IMR-90 (cell line): ENCODE data around the gene FXYD3. TPM values are rescaled to one million over a fixed set of nuclear protein-coding genes. Genes with fewer than 3 reads are reported as not detected.

ENCODE experiments used
- ATAC-seq: fragments of 200-7000 bp; cut with Tn5 transposase; 2 replicates; pipeline ENCODE4 v1.9.1; 2020; ENCODE audit warnings: low read depth, mild to moderate bottlenecking, moderate library complexity
- BruUV-seq: library from RNA; stranded (reverse); fragments of 400-500 nt; replicated peaks from 2 replicates; lab custom pipeline; 2021; lab: Mats Ljungman, UMichigan
- CTCF ChIA-PET: fragments of 300-600 bp; formaldehyde crosslinking; extraction: SDS; loops from one replicate; lab custom pipeline; 2021; ENCODE audit warnings: antibody characterized with exemption; lab: Yijun Ruan, JAX
- POLR2A ChIA-PET: fragments of 300-600 bp; sonication (Branson Sonifier 250); formaldehyde crosslinking; loops from one replicate; lab custom pipeline; 2022; ENCODE audit warnings: antibody characterized with exemption; ENCODE audit not compliant: unreplicated experiment; lab: Charles Lee
- DNase-seq: peaks from one replicate; pipeline ENCODE4 v3.0.0; 2013
- H2AFZ ChIP-seq: replicated peaks from 2 replicates; pipeline ENCODE3; 2013; ENCODE audit warnings: low read length, mild to moderate bottlenecking; ENCODE audit not compliant: poor library complexity
- H2AK5ac ChIP-seq: 2 replicates; pipeline ENCODE4 v1.6.1; 2013; ENCODE audit warnings: low read depth, low read length, inconsistent platforms
- H2AK9ac ChIP-seq: replicated peaks from 2 replicates; pipeline ENCODE3; 2013; ENCODE audit warnings: mild to moderate bottlenecking, low read depth, low read length, moderate library complexity; ENCODE audit not compliant: poor library complexity
- H2BK120ac ChIP-seq: 2 replicates; pipeline ENCODE4 v1.6.1; 2013; ENCODE audit warnings: low read depth, low read length, inconsistent platforms
- H2BK15ac ChIP-seq: 3 replicates; pipeline ENCODE4 v1.6.1; 2013; ENCODE audit warnings: low read depth, low read length, inconsistent platforms
- H2BK20ac ChIP-seq: 2 replicates; pipeline ENCODE4 v1.6.1; 2013; ENCODE audit warnings: low read depth, mild to moderate bottlenecking, inconsistent platforms, low read length, moderate library complexity
- H2BK5ac ChIP-seq: 2 replicates; pipeline ENCODE4 v1.6.1; 2013; ENCODE audit warnings: mild to moderate bottlenecking, low read depth, low read length, inconsistent platforms; ENCODE audit not compliant: poor library complexity, severe bottlenecking
- H3K14ac ChIP-seq: replicated peaks from 2 replicates; pipeline ENCODE4 v1.6.1; 2013; ENCODE audit warnings: low read depth, low read length, inconsistent platforms
- H3K18ac ChIP-seq: 2 replicates; pipeline ENCODE4 v1.6.1; 2013; ENCODE audit warnings: low read depth, low read length, control low read depth
- H3K23ac ChIP-seq: 2 replicates; pipeline ENCODE4 v1.6.1; 2013; ENCODE audit warnings: low read depth, low read length, inconsistent platforms
- H3K27ac ChIP-seq: 2 replicates; pipeline ENCODE4 v1.5.1; 2013; ENCODE audit warnings: mild to moderate bottlenecking, control low read depth, low read length; ENCODE audit not compliant: insufficient read depth
- H3K27me3 ChIP-seq: 2 replicates; pipeline ENCODE4 v1.6.1; 2013; ENCODE audit warnings: low read length; ENCODE audit not compliant: control insufficient read depth, insufficient read depth
- H3K36me3 ChIP-seq: 2 replicates; pipeline ENCODE4 v1.6.1; 2013; ENCODE audit warnings: low read length, mixed read lengths; ENCODE audit not compliant: control insufficient read depth, insufficient read depth
- H3K4ac ChIP-seq: 2 replicates; pipeline ENCODE4 v1.6.1; 2013; ENCODE audit warnings: low read depth, low read length, inconsistent platforms
- H3K4me1 ChIP-seq: 2 replicates; pipeline ENCODE4 v1.6.1; 2013; ENCODE audit warnings: low read length, mixed read lengths; ENCODE audit not compliant: control insufficient read depth, insufficient read depth
- H3K4me2 ChIP-seq: 2 replicates; pipeline ENCODE4 v1.6.1; 2013; ENCODE audit warnings: low read depth, mild to moderate bottlenecking, control low read depth, low read length, moderate library complexity
- H3K4me3 ChIP-seq: 2 replicates; pipeline ENCODE4 v1.5.1; 2013; ENCODE audit warnings: low read depth, mild to moderate bottlenecking, control low read depth, low read length, moderate library complexity; ENCODE audit not compliant: insufficient read depth
- H3K56ac ChIP-seq: 2 replicates; pipeline ENCODE4 v1.6.1; 2013; ENCODE audit warnings: low read length, inconsistent platforms; ENCODE audit not compliant: insufficient read depth; ENCODE audit errors: extremely low read depth
- H3K79me1 ChIP-seq, 2 experiments: 2 replicates each; pipeline ENCODE4 v1.6.1; 2013; ENCODE audit warnings: low read length in 2 of 2, inconsistent platforms in 1 of 2, low read depth in 1 of 2
- H3K9ac ChIP-seq: 2 replicates; pipeline ENCODE4 v1.6.1; 2013; ENCODE audit warnings: low read depth, low read length, control low read depth
- H3K9me1 ChIP-seq: 2 replicates; pipeline ENCODE4 v1.6.1; 2013; ENCODE audit warnings: low read length, inconsistent platforms; ENCODE audit not compliant: insufficient read depth
- H3K9me3 ChIP-seq: 2 replicates; pipeline ENCODE4 v1.6.1; 2013; ENCODE audit warnings: low read length; ENCODE audit not compliant: control insufficient read depth, insufficient read depth
- H4K20me1 ChIP-seq: 2 replicates; pipeline ENCODE4 v1.6.1; 2013; ENCODE audit warnings: low read length, inconsistent platforms; ENCODE audit not compliant: insufficient read depth
- H4K5ac ChIP-seq: 2 replicates; pipeline ENCODE4 v1.6.1; 2013; ENCODE audit warnings: mild to moderate bottlenecking, low read depth, low read length, control low read depth
- H4K8ac ChIP-seq, 2 experiments: 2 replicates each; pipeline ENCODE4 v1.6.1; 2013; ENCODE audit warnings: low read depth in 2 of 2, low read length in 2 of 2, control low read depth in 1 of 2, inconsistent platforms in 1 of 2
- H4K91ac ChIP-seq: 2 replicates; pipeline ENCODE4 v1.6.1; 2013; ENCODE audit warnings: low read depth, low read length, inconsistent platforms; ENCODE audit not compliant: insufficient read depth
- BHLHE40 ChIP-seq: fragments of 150-350 bp; IDR thresholded peaks from 2 replicates; pipeline ENCODE4 v1.6.1; 2016; ENCODE audit warnings: mild to moderate bottlenecking, low read depth, low read length
- CEBPB ChIP-seq: IDR thresholded peaks from 2 replicates; pipeline ENCODE4 v1.6.1; 2012; ENCODE audit warnings: low read depth, low read length, improper control_type of control experiment
- FOS ChIP-seq: fragments of 150-350 bp; IDR thresholded peaks from 2 replicates; pipeline ENCODE4 v1.6.1; 2016; ENCODE audit warnings: low read depth, low read length
- MAZ ChIP-seq: IDR thresholded peaks from 2 replicates; pipeline ENCODE4 v1.6.1; 2012; ENCODE audit warnings: low read depth, mild to moderate bottlenecking, low read length, improper control_type of control experiment, moderate library complexity, borderline replicate concordance
- RCOR1 ChIP-seq: IDR thresholded peaks from 2 replicates; pipeline ENCODE4 v1.6.1; 2012; ENCODE audit warnings: mild to moderate bottlenecking, low read length, improper control_type of control experiment; ENCODE audit not compliant: insufficient replicate concordance
- WGBS, 2 experiments: methylation state at CpG; one replicate each; pipeline versions ENCODE4 v1.1.5 to v1.1.7; 2013; ENCODE audit warnings: missing lambda C conversion rate in 2 of 2; ENCODE audit not compliant: insufficient read length in 1 of 2; ENCODE audit errors: extremely low coverage in 2 of 2; 5-methylcytosine and 5-hydroxymethylcytosine counted together
- dilution Hi-C: fragments of 300-500 bp; cut with HindIII; formaldehyde crosslinking; loops from one replicate; pipeline ENCODE4 v1.14.3; 2018; ENCODE audit warnings: low sequenced_read_pairs; ENCODE audit not compliant: unreplicated experiment
- in situ Hi-C: fragments of 300-500 bp; cut with MboI; formaldehyde crosslinking; loops from 3 replicates; pipeline ENCODE4 v1.14.3; 2019; ENCODE audit warnings: low sequenced_read_pairs, inconsistent platforms, mixed read lengths
- intact Hi-C: fragments of 100-400 bp; cut with micrococcal nuclease; formaldehyde crosslinking; loops from 2 replicates; pipeline ENCODE4 v1.10.0; 2022
- polyA plus RNA-seq, 3 experiments: library from polyadenylated mRNA; depleted of rRNA; stranded (reverse); fragments of >200 nt; gene quantifications; 2 replicates each; pipeline ENCODE4 v1.2.3, GENCODE V29; 2012; ENCODE audit warnings: low replicate concordance in 1 of 3
- total RNA-seq: library from RNA; depleted of rRNA; stranded (reverse); fragments of >200 nt; gene quantifications from 2 replicates; pipeline ENCODE4 v1.2.3, GENCODE V29; 2012

The FXYD3 gene
- total and polyA plus RNA-seq, 2 of the 4 experiments (the other 2 are of a cell fraction), result not detected

GRCh38 chr19:35167251-35168119, 51.9 kb downstream of the FXYD3 start:
- DNase-seq (no peak), ATAC-seq (no peak)
- Histone ChIP-seq H3K18ac (no peak overlapping the region), H4K20me1 (no peaks in the 10 kb centered on the region), H3K9me1 (no peaks in the 10 kb centered on the region), H2AK5ac (no peak overlapping the region), H4K91ac (no peak overlapping the region), H2AK9ac (peak overlapping the region; percentile 63), H3K4me2 (no peak overlapping the region), H3K4me3 (no peak overlapping the region), H2BK5ac (no peak overlapping the region), H3K27me3 (no peaks in the 10 kb centered on the region), H3K4me1 (no peaks in the 10 kb centered on the region), H3K4ac (no peak overlapping the region), H2BK15ac (no peak overlapping the region), H2BK120ac (no peak overlapping the region), H3K9ac (no peak overlapping the region), H2BK20ac (no peak overlapping the region), H4K8ac (no peak overlapping the region), H3K23ac (no peak overlapping the region; the same call in 1 of the 2 replicates), H4K5ac (no peak overlapping the region), H3K56ac (no peak overlapping the region), H3K36me3 (peaks cover 40% of the 10 kb centered on the region), H2AFZ (peak overlapping the region; percentile 32), H3K9me3 (peaks cover 23% of the 10 kb centered on the region), H3K14ac (no peak overlapping the region), H3K27ac (no peak overlapping the region), H3K79me1 (peaks cover 5% of the 10 kb centered on the region in 2 experiments; a peak in 3 of 4 replicates)
- in situ Hi-C loops, result no loop called here
- ChIA-PET CTCF (no interaction called here), POLR2A (no interaction called here)
- no CpG with 5 or more reads among the region's 5 CpGs for WGBS, 2 experiments
- dilution Hi-C loops, result no loop called here
- TF ChIP-seq MAZ, result no peak
- no peak for TF ChIP-seq FOS
- TF ChIP-seq CEBPB, result no peak
- no peak for TF ChIP-seq RCOR1
- TF ChIP-seq BHLHE40, result no peak
- intact Hi-C loops, result no loop called here
- BruUV-seq, result no TSS peak
